ENCODE results near the gene NLRP9.
"Not testable (repeated sequence)": the region's sequence is repeated elsewhere in the genome, so short reads cannot be mapped to it uniquely, and the experiment has no call there.

Gene NLRP9

GRCh38 chr19:55738302-55738701, at the start of gene NLRP9:
NLRP9 (minus strand) TSS chr19:55738402; CDS start chr19:55738374, 28 bp downstream.
- no peak for DNase-seq

- DNase-seq: no peak
Observed at GRCh38 chr19:55781112-55781511, 42.9 kb upstream of the NLRP9 start.

- DNase-seq: no peak
Observed at GRCh38 chr19:55778331-55778730, 40.1 kb upstream of the NLRP9 start.

GRCh38 chr19:55777528-55777927, 39.3 kb upstream of the NLRP9 start:
- no peak for DNase-seq

- DNase-seq: not testable (repeated sequence)
Observed at GRCh38 chr19:55769632-55770031, 31.4 kb upstream of the NLRP9 start.

GRCh38 chr19:55768818-55769217, 30.6 kb upstream of the NLRP9 start, which contains the start of gene RFPL4AL1:
RFPL4AL1 (plus strand) TSS chr19:55769118; CDS start chr19:55771805, 2,687 bp downstream.
- DNase-seq: not testable (repeated sequence)

GRCh38 chr19:55766466-55766865, 28.3 kb upstream of the NLRP9 start:
- no peak for DNase-seq

GRCh38 chr19:55758797-55759196, 20.6 kb upstream of the NLRP9 start, which contains the start of gene RFPL4A:
RFPL4A (plus strand) TSS chr19:55759097; CDS start chr19:55761801, 2,704 bp downstream.
- DNase-seq: not testable (repeated sequence)

- not testable (repeated sequence) for DNase-seq
Observed at GRCh38 chr19:55756808-55757207, 18.6 kb upstream of the NLRP9 start.

GRCh38 chr19:55753401-55753800, 15.2 kb upstream of the NLRP9 start:
- no peak for DNase-seq

GRCh38 chr19:55750715-55751114, 12.5 kb upstream of the NLRP9 start:
- DNase-seq: no peak

- DNase-seq: not testable (repeated sequence)
Observed at GRCh38 chr19:55730378-55730777, 7.8 kb downstream of the NLRP9 start.

- DNase-seq: no peak
Observed at GRCh38 chr19:55723491-55723890, 14.7 kb downstream of the NLRP9 start.

- DNase-seq: no peak
Observed at GRCh38 chr19:55720801-55721200, 17.4 kb downstream of the NLRP9 start.

- no peak for DNase-seq
Observed at GRCh38 chr19:55720214-55720746, 17.9 kb downstream of the NLRP9 start.

- not testable (repeated sequence) for DNase-seq
Observed at GRCh38 chr19:55717879-55718711, 20.1 kb downstream of the NLRP9 start.

- DNase-seq: no peak
Observed at GRCh38 chr19:55717251-55717650, 21.0 kb downstream of the NLRP9 start.

- no peak for DNase-seq
Observed at GRCh38 chr19:55716531-55716930, 21.7 kb downstream of the NLRP9 start.

GRCh38 chr19:55712804-55713631, 25.2 kb downstream of the NLRP9 start:
- DNase-seq: no peak

- no peak for DNase-seq
Observed at GRCh38 chr19:55711719-55712118, 26.5 kb downstream of the NLRP9 start.

GRCh38 chr19:55705972-55706371, 32.2 kb downstream of the NLRP9 start:
- DNase-seq: no peak

- no peak for DNase-seq
Observed at GRCh38 chr19:55704494-55705245, 33.5 kb downstream of the NLRP9 start.

All from NCI-H510A (cell line).